Activated CD4-positive, alpha-beta T cell treated with anti-CD3 and anti-CD28 coated beads, Interleukin-2, amount 10 ng/mL, durations not matched to agents 24 days and 14 days (primary cell): ENCODE results near the gene SPINT3. TPM values are rescaled to one million over a fixed set of nuclear protein-coding genes. Genes with fewer than 3 reads are reported as not detected.

Experiments
- DNase-seq: peaks from one replicate; pipeline ENCODE4 v3.0.0; 2022
- H3K27ac Mint-ChIP-seq: one replicate; pipeline ENCODE4 v1.8.0; 2022; ENCODE audit warnings: mild to moderate bottlenecking, mixed read lengths
- H3K27me3 Mint-ChIP-seq: one replicate; pipeline ENCODE4 v1.8.0; 2022; ENCODE audit warnings: mixed read lengths
- H3K36me3 Mint-ChIP-seq: one replicate; pipeline ENCODE4 v1.8.0; 2022; ENCODE audit warnings: low read depth, mild to moderate bottlenecking, mixed read lengths
- H3K4me1 Mint-ChIP-seq: one replicate; pipeline ENCODE4 v1.8.0; 2021; ENCODE audit warnings: mixed read lengths
- H3K4me3 Mint-ChIP-seq: one replicate; pipeline ENCODE4 v1.8.0; 2022; ENCODE audit warnings: mild to moderate bottlenecking, moderate library complexity, mixed read lengths
- H3K9me3 Mint-ChIP-seq: one replicate; pipeline ENCODE4 v1.8.0; 2021; ENCODE audit warnings: mixed read lengths
- intact Hi-C: fragments of 100-400 bp; cut with micrococcal nuclease; formaldehyde crosslinking; loops from one replicate; pipeline ENCODE4 v1.15.1; 2023
- total RNA-seq: library from RNA; stranded (reverse); gene quantifications from 2 replicates; pipeline ENCODE4 v1.2.3, GENCODE V29; 2022

SPINT3 gene
- total RNA-seq, 1 donor from 2014 or later: not detected

- Mint-ChIP-seq H3K27ac (no peak overlapping the region), H3K4me3 (no peak overlapping the region), H3K36me3 (no peaks in the 10 kb centered on the region), H3K4me1 (no peaks in the 10 kb centered on the region), H3K9me3 (no peaks in the 10 kb centered on the region), H3K27me3 (peaks cover 23% of the 10 kb centered on the region)
- DNase-seq: no peak
- intact Hi-C loops: no loop called here
These were observed 52.5 kb downstream of the SPINT3 start for GRCh38 chr20:45462711-45463509.

Other genes with a start within 250 kb of the SPINT3 start
- not detected in 2 replicates for gene RBPJL, start 208.8 kb downstream of the SPINT3 start, total RNA-seq
- 1.2 and 1.5 TPM in 2 replicates for gene MATN4, start 207.3 kb downstream of the SPINT3 start, total RNA-seq
- 177 and 185 TPM in 2 replicates for gene SDC4, start 167.2 kb downstream of the SPINT3 start, total RNA-seq
- 24.4 and 26.2 TPM in 2 replicates for gene SYS1, start 152.5 kb downstream of the SPINT3 start, total RNA-seq
- gene TP53TG5, start 137.3 kb downstream of the SPINT3 start, total RNA-seq: 0.12 TPM in 1 of 2 replicates, not detected in the other
- gene DBNDD2, start 107.3 kb downstream of the SPINT3 start, total RNA-seq: 19.9 and 25.2 TPM in 2 replicates
- 84.7 and 86.6 TPM in 2 replicates for gene PIGT, start 99.5 kb downstream of the SPINT3 start, total RNA-seq
- gene WFDC2, start 45.9 kb downstream of the SPINT3 start, total RNA-seq: not detected in 2 replicates
- not detected in 2 replicates for gene WFDC6, start 23.9 kb upstream of the SPINT3 start, total RNA-seq
- gene EPPIN, start 31.8 kb upstream of the SPINT3 start, total RNA-seq: not detected in 2 replicates
- gene WFDC8, start 63.7 kb upstream of the SPINT3 start, total RNA-seq: not detected in 2 replicates
- gene WFDC10A, start 114.1 kb upstream of the SPINT3 start, total RNA-seq: not detected in 2 replicates
- not detected in 2 replicates for gene WFDC9, start 115.7 kb upstream of the SPINT3 start, total RNA-seq
- not detected in 2 replicates for gene WFDC11, start 154.6 kb upstream of the SPINT3 start, total RNA-seq
- not detected in 2 replicates for gene WFDC13, start 186.4 kb upstream of the SPINT3 start, total RNA-seq
- gene WFDC10B, start 189.4 kb upstream of the SPINT3 start, total RNA-seq: not detected in 2 replicates
- not detected in 2 replicates for gene SPINT4, start 206.7 kb upstream of the SPINT3 start, total RNA-seq